ENCODE measurements around the gene TASL.
"Not testable (repeated sequence)": the region's sequence is repeated elsewhere in the genome, so short reads cannot be mapped to it uniquely, and the experiment has no call there.

TASL gene, protein sequence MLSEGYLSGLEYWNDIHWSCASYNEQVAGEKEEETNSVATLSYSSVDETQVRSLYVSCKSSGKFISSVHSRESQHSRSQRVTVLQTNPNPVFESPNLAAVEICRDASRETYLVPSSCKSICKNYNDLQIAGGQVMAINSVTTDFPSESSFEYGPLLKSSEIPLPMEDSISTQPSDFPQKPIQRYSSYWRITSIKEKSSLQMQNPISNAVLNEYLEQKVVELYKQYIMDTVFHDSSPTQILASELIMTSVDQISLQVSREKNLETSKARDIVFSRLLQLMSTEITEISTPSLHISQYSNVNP

DNA sequence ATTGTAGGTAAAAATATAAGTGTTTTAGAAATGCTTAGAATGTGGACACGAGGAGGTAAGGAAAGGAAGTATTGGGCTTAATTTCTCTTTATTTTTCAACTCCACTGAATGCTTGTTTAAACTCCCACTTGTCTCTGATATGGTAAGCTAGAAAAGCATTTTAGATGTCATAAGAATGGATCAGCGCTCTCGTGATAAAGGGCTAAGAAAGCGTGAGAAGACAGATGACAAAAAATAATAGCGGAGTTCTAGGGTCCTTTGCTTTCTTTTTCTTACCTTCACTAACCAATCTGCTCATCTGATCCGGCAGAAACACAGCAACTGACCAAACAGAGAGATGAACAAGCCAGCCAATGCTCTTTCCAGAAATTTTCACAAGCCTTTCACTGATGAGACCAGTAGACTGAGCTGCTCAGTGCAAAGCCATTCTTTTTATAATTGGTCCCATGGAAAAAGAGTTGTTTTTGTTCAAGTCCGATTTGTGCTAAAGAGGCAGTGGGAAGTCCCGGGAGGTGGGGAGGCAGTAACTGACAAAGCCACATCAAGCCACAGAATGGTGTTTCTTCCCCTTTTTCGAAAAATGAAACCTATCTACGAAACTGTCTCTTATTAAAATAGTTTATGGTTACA, at the start of gene TASL:
TASL (minus strand) TSS at position 405 of the 630 bp plus-strand sequence. CDS start 17,411 bp downstream, outside the sequence.
- DNase-seq (ENCODE audit: low spot score) = peak; percentile 37

DNA sequence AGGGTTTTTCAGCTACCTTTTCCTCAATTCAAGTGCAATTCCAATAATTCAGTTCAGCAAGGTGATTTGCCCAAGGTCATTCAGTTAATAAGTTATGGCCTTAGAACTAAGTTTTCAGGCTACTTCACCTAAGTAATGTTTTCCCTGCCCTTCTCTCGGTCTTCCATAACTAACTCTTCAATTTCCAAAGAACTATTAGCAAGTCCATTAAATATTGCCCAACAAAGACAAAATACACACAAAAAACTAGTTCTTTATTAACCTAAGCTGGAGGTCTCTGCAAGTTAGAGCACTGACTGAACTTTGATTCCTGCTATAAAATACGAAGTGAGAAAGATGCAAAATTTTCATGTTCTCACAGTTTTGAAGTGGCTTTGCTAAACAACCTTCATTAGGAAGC, 48.8 kb upstream of the TASL start:
- no peak for DNase-seq (ENCODE audit: low spot score)

DNA sequence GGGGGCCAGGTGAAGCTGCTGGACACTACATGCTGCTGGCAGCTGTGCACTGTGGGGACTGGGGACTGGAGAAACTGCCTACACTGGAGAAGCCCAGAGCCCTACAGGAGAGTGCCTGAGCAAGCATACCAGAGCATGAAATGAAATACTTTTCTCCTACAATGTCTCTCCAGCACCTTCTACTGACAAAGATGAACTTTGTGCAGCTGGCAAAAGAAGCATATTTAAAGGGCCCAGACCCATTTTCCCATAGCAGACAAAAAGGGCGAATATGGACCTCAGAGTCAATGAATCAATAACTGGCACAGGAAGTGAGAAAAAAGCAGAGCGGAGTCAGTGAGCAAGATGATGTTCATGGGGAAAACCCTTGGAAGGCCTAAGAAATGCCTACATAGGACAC, 44.8 kb upstream of the TASL start:
- no peak for DNase-seq (ENCODE audit: low spot score)

DNA sequence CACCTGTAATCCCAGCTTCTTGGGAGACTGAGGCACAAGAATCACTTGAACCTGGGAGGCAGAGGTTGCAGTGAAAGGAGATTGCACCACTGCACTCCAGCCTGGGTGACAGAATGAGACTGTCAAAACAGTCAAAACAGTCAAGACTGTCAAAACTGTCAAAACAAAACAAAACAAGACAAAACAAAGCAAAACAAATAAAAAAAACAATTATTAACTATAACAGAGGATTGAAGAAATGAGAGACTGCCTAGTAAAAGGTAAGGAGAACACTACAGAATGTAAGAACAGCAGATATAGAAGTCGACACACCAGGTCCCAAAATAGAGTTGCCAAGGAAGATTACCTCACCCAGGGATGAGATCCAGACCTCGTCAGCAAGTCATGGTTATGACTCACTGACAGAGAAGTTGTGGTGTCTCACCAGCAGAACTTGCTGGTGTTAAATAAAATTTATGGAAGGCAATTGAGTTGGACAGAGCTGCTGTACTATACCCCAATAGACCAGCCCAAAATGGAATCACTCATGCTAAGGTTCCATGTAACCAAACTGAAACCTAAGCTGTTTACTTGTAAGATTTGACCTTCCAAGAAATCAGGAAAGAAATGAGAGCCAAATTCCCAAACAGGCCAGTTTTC, 43.5 kb upstream of the TASL start:
- DNase-seq (ENCODE audit: low spot score) = no peak

DNA sequence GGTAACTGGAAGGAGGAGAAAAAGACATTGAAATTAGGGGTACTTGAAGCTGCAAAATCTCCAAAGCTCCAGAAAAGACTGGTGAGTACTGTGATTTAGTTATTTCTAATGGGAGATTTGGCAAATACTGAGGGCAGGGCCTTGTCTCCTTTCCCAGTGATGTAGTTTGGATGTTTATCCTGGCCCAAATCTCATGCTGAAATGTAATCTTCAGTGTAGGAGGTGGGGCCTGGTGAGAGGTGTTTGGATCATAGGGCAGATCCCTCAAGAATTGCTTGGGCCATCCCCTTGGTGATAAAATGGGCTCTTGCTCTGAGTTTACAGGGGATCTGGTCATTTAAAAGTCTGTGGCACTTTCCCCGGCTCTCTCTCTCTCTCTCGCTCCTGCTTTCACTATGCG, 42.6 kb upstream of the TASL start:
- DNase-seq (ENCODE audit: low spot score) = no peak

DNA sequence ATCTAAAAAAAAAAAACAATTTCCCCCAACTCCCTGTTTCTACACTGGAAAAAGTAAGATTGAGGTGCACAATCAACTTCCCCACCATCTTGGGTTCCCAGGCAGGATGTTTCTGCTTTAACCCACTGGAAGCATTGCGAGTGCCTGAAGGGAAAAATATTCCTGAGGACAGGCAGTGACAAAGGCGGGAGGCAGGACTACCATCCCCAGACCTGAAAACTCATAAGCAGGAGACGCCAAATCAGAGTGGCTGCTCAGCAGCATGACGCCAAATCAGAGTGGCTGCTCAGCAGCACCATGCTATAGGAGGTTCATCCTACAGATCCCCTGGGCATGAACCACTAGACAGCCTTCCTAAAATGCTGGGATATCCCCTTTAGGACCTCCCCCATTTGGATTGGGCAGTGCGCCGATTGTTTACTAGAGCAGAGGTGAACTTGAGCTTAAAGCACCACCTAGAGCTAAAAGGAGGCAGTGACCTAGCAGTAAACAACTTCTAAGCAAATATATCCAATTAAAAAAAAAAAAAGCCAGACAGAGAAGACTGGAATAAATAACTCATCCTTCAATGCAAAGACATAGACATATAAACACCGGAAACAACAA, 40.7 kb upstream of the TASL start:
- DNase-seq (ENCODE audit: low spot score) = no peak

DNA sequence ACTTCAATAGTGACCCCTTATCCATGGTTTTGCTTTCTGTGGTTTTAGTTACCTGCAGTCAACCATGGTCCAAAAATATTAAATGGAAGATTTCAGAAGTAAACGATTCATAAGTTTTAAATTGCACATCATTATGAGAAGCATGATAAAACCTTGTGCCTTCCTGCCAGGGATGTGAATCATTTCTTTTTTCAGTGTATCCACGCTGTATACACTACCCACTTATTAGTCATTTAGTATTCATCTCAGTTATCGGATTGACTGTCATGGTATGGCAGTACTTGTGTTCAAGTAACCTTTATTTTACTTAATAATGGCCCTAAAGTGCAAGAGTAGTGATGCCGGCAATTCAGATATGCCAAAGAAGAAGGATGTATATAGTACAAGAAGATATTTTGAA, 37.7 kb upstream of the TASL start:
- no peak for DNase-seq (ENCODE audit: low spot score)

DNA sequence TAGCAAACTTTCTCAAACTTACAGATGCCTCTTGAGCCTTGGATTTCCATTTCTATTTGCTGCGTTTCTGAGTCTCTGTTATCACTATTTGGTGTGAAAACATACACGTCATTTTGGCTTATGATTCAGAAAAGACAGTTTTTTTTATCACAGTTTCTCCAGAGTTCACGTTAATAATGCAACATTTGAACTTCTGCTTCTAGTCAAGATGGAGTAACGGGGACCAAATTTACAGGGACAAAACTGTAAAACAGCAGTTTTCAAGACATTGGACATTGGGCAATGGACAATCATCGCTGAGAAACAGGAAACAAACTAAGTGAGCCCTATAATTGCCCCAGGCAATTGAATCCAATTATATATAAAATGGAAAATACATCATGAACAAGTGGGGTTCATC, 36.2 kb upstream of the TASL start:
- DNase-seq (ENCODE audit: low spot score) = no peak

DNA sequence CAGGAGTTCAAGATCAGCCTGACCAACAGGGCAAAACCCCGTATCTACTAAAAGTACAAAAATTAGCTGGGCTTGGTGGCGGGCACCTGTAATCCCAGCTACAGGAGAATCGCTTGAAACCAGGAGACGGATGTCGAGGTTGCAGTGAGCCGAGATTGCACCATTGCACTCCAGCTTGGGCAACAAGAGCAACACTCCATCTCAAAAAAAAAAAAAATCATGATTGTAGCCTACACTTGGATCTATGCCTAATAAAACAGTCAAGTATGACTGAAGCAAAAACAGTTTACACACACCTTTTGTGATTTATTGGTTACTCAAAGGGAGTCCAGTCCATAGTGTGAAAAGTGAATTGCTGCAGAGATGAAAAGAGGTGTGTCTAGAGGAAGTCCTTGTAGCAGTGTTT, 34.7 kb upstream of the TASL start:
- no peak for DNase-seq (ENCODE audit: low spot score)

DNA sequence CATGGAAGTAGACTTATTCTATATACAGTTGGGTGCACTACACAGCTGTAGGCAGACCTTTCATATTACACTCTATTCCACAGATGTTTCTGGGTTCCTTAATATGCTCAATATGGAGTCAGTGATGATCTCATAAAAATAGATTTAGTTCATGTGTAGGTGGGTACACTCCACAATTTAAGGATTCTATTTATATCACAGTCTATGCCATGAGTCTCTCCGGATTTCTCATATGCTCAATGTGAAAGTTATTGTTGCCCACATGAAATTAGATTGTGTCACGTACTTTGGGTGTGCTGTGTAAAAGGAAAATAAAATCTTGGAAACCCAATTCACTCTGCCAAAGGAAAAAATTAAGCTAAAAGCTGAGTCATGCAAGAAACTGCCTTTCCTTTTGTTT, 32.5 kb upstream of the TASL start:
- no peak for DNase-seq (ENCODE audit: low spot score)

DNA sequence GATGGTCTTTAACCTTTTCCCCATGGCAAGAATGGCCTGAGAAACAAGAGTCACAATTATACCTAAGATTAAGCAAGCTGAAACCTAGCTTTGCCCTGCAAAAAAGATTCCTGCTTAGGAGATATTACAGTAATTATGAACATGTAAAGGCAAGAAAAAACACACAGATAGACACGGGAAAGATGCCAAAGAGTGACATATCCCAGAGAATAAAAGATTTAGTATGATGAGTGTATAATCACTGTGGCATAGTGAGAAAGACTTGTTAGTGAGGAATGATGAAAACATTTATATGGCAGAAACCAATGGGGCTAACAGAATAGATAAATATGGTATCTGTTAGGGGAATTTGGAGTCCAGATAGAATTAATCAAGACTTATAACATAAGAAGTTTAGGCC, 29.6 kb upstream of the TASL start:
- no peak for DNase-seq (ENCODE audit: low spot score)

DNA sequence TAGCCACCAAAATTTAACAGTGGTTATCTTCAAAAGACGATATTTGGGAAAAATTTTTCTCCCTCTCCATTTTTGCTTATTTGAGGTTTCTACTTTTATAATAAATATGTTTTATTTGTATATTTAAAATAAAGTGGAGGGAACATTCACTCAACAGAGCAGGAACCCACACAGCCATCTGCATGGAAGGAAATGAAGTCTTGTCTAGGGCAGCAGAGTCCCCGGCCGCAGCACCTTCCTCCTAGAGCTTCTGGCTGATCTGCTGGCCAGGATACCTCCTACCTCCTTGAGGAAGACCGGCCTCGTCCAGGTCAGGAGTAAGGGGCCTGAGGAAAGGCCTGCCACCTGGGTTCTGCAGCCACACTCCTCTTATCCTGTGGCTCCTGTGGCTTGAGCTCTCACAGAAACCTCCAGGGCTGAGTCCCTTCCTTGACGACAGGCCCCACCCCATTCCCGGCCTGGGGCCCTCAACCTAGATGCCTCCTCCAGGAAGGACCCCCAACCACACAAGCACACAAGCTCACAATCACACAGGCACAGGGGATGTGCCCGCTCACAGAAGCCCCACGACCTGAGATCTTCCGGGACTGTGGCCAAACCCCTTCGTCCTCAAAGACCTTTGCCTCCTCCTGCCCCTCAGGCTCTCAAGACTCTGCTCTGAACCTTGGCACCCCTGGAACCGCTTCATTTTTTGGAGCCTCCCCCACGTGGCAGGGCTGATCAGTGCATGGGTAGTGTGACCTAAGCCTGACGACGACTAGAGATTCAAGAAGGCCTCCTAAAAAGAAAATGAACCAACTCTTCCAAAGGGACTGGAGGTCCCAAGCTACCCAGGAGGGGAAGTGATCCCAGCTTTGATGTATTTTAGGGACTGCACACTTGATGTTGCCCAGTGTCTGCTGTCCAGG, 23.0 kb upstream of the TASL start:
- not testable (repeated sequence) for DNase-seq (ENCODE audit: low spot score)

DNA sequence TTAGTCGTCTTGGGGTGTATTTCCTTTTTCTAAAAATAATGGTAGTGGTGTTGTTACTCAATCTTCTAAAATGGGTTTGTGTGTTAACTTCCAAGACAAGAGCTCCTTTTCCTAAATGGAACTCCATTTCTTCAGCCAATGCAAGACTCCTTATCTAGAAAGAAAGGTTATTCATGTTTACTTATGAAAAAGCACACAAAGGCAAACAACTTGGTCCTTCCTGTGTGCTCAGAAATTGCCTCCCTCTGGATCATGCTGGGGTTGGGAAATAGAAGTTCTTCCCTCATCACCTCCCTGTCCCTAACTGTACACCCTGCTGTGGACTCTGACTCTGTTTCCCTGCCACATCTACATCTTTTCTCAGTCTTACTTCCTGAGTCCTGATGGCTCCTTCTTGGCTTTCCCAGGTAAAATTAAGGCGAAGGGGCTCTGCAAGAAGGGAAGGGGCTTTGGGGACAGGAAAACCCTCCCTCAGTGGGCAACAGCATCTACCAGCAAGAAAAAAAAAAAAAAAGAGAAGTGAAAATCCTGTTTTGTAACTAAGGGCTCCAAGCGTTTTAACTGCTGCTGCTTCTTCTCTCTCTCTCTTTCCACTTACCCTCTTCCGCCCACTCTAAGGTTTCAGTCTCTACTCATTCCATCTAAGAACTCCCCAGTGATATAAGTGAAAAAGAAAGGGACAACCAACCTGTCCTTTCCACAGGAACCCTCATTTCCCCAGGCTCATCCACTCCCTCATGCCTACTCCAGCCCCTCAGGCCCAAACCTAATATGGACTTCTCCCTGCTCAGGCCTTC, 19.8 kb upstream of the TASL start:
- peak; percentile 29 for DNase-seq (ENCODE audit: low spot score)

DNA sequence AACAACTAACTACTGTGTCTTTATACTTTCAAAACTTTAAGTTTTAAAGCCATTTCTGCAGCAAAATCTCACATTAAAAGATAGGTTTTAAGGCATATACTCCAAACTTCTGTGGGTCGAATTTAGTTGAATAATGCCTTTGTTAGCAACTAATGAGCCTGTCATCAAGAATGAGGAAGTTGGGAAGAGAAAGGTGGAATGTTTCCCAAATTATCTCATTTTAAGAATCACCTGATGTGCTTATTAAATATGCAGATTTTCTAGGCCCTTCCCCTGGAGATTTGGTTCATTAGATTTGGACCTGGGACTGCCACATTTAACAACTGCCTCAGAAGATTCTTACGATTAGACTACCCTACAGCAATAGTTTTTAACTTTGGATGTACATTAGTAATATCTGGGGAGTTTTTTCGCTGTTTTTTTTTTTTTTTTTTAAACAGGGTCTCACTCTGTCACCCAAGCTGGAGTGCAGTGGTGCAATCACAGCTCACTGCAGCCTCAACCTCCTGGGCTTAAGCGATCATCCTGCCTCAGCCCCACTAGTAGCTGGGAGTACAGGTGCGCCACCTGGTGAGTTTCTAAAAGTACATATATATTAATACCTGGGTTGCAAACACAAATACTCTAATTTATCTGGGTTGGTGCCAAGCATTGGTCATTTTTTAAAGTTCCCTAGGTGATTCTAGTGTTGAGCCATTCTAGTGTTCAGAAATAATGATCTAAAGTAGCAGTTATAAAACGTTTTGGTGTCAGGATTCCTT, 16.1 kb upstream of the TASL start:
- DNase-seq (ENCODE audit: low spot score) = no peak

DNA sequence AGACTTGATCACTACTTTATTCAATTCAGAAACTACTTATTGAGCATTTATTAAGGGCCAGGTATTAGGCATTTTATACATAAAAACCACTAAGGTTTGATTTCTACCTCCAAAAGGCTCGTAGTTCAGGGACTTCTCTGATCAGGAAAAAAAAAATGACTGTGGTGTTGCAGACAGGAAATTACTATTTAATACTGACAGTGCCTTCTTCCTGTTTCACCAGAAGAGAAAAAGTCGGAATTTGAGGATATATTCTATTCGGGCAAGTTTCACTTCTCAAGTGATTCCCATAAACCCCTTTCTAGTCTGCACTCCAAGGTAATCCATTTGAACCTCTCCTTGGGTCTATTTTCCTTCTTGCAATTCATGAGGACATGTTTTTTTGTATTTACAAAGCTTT, 15.3 kb upstream of the TASL start:
- DNase-seq (ENCODE audit: low spot score) = peak; percentile 27

DNA sequence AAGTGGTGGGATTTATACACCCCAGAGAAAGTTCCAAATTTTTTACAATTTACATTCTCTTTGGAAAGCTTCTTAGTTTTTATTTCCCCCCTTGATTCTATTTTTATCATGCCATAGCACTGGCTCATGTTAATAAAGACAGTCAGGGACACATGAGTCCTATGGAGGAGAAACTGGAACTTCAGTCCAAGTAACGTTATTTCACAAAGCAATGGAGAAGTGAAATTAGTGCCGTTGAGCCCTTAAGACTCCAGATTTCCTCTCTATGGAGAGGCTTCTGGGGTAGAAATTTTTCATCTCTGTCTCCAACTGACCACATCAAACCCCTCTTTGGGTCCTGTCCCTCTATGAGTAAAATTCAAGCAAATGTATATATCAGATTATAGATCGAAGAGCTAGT, 12.8 kb upstream of the TASL start:
- peak; percentile 48 for DNase-seq (ENCODE audit: low spot score)

DNA sequence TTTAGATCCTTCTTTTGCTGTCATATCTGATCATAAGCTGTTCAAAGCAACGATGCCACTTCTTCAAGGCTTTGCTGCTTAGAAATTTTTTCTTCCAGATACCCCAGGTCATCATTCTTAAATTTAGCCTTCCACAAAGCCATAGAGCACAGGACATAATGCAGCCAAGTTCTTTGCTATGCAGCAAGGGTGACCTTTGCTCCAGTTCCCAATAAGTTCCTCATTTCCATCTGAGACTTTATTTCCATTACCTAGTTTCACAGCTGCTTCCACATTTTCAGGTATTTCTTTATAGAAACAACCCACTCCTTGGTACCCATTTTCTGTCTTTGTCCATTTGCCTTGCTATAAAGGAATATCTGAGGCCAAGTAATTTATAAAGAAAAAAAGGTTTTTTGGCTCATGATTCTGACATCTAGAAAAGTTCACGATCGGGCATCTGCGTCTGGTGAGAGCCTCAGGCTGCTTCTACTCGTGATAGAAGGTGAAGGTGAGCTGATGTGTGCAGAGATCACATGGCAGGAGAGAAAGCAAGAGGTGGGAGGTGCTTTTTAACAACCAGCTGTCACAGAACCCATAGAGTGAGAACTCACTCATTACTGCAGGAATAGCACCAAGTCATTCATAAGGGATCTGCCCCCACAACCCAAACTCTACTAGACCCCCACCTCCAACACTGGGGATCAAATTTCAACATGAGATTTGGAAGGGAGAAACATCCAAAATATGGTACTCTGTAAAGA, 11.8 kb upstream of the TASL start:
- DNase-seq (ENCODE audit: low spot score) = peak; percentile 44

DNA sequence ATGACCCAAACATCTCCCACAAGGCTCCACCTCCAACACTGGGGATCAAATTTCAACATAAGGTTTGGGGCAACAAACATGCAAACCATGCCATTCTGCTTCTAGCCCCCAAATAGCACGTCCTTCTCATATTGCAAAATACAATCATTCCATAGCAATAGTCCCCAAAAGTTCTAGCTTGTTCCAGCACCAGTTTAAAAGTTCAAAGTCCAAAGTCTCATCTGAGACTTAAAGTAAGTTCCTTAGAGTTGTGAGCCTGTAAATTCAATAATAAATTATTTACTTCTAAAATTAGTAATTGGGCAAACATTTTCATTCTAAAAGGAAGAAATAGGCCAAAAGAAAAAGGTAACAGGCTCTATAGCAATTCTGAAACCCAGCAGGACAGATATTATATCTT, 8.9 kb upstream of the TASL start:
- no peak for DNase-seq (ENCODE audit: low spot score)

DNA sequence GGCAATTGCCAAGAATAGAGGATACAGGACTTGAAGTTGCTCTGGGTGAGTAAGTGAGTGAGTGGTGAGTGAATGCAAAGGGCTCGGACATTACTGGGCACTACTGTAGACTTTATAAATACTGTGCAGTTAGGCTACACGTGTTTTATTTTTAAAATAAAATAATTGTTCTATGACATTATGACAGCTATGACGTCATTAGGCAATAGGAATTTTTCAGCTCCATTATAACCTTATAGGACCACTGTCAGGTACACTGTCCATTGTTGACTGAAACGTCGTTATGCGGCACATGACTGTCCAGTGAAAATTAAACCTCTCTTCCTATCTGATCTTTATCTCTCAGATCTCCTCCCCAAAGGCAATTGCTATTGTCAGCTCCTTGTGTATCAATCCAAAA, 5.1 kb upstream of the TASL start:
- DNase-seq (ENCODE audit: low spot score) = no peak

DNA sequence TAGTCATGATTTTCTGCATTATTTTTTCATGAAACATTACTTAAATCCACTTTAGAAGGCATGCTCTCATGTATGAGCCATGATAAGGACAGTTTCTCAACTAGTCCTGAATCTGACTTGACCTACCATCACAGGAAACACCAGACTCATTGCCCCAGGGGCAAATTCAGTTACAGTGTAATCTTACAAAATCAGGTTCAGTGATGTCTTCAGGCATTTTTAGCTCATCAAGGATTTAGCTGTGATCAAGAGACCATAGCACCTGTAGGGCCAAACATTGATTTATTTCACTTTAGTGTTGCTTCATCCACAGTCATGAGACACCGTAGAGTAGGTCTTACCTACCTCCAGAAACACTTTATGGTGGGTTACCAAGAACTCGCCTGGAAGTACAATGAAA, 3.1 kb upstream of the TASL start:
- DNase-seq (ENCODE audit: low spot score) = no peak
